GM23248 (cell line): ENCODE results near the gene RRP36. TPM values are rescaled to one million over a fixed set of nuclear protein-coding genes. Genes with fewer than 3 reads are reported as not detected.

Experiments used
- DNase-seq: peaks from one replicate; pipeline ENCODE4 v3.0.0-alpha.2; 2015
- H2AFZ ChIP-seq: fragments of 200-600 bp; sonication (generic); 2 replicates; pipeline ENCODE4 v1.6.1; 2016; ENCODE audit warnings: antibody characterized with exemption
- H3F3A ChIP-seq: fragments of 200-600 bp; sonication (generic); 2 replicates; pipeline ENCODE4 v1.6.1; 2016; ENCODE audit warnings: mild to moderate bottlenecking, antibody characterized with exemption, mixed run types; ENCODE audit not compliant: insufficient read depth
- H3K27ac ChIP-seq: fragments of 200-600 bp; sonication (generic); 2 replicates; pipeline ENCODE4 v1.5.1; 2016; ENCODE audit warnings: mild to moderate bottlenecking
- H3K27me3 ChIP-seq: fragments of 200-600 bp; sonication (generic); replicated peaks from 2 replicates; pipeline ENCODE4 v1.6.1; 2016; ENCODE audit warnings: mild to moderate bottlenecking; ENCODE audit not compliant: insufficient read depth
- H3K36me3 ChIP-seq: fragments of 200-600 bp; sonication (generic); 2 replicates; pipeline ENCODE4 v1.6.1; 2016; ENCODE audit warnings: low read depth, mild to moderate bottlenecking
- H3K4me1 ChIP-seq: fragments of 200-600 bp; sonication (generic); 2 replicates; pipeline ENCODE4 v1.6.1; 2016; ENCODE audit warnings: mild to moderate bottlenecking; ENCODE audit not compliant: insufficient read depth
- H3K4me2 ChIP-seq: fragments of 200-600 bp; sonication (generic); one replicate; pipeline ENCODE4 v1.6.1; 2016; ENCODE audit warnings: mild to moderate bottlenecking; ENCODE audit not compliant: unreplicated experiment
- H3K4me3 ChIP-seq: fragments of 200-600 bp; sonication (generic); 2 replicates; pipeline ENCODE4 v1.5.1; 2016; ENCODE audit warnings: mild to moderate bottlenecking
- H3K79me2 ChIP-seq: fragments of 200-600 bp; sonication (generic); 2 replicates; pipeline ENCODE4 v1.6.1; 2016; ENCODE audit warnings: mild to moderate bottlenecking; ENCODE audit not compliant: insufficient read depth
- H3K9ac ChIP-seq: fragments of 200-600 bp; sonication (generic); 2 replicates; pipeline ENCODE4 v1.6.1; 2016; ENCODE audit warnings: mild to moderate bottlenecking
- H3K9me2 ChIP-seq: fragments of 200-600 bp; sonication (generic); 2 replicates; pipeline ENCODE4 v1.6.1; 2016; ENCODE audit warnings: mixed run types, mild to moderate bottlenecking, moderate library complexity; ENCODE audit not compliant: insufficient read depth
- H3K9me3 ChIP-seq: fragments of 200-600 bp; sonication (generic); one replicate; pipeline ENCODE4 v1.6.1; 2017; ENCODE audit warnings: low read depth
- H4K20me1 ChIP-seq: fragments of 200-600 bp; sonication (generic); 2 replicates; pipeline ENCODE4 v1.6.0; 2016; ENCODE audit not compliant: insufficient read depth
- EZH2 ChIP-seq: fragments of 200-600 bp; sonication (generic); IDR thresholded peaks from 2 replicates; pipeline ENCODE4 v1.6.1; 2018; ENCODE audit warnings: antibody characterized with exemption, mild to moderate bottlenecking; ENCODE audit not compliant: insufficient read depth, poor library complexity, severe bottlenecking
- EZH2phosphoT487 ChIP-seq: fragments of 200-600 bp; sonication (generic); IDR thresholded peaks from 2 replicates; pipeline ENCODE4 v1.6.1; 2018; ENCODE audit warnings: antibody characterized with exemption, moderate library complexity, mild to moderate bottlenecking, low read depth; ENCODE audit not compliant: insufficient read depth
- WGBS, 2 experiments: methylation state at CpG; one replicate each; pipeline ENCODE4 v1.1.6; 2015 to 2017; ENCODE audit warnings: low lambda C conversion rate in 2 of 2, low coverage in 1 of 2; ENCODE audit errors: missing lambda C conversion rate in 2 of 2; 5-methylcytosine and 5-hydroxymethylcytosine counted together
- in situ Hi-C: fragments of 300-500 bp; cut with MboI; formaldehyde crosslinking; loops from 2 replicates; pipeline ENCODE4 v1.15.0; 2020
- polyA plus RNA-seq: library from polyadenylated mRNA; unstranded; fragments of >200 nt; fragmentation: Nextera tagmentation; extraction: Ambion mirVana; gene quantifications from 2 replicates; pipeline ENCODE4 v1.2.1, GENCODE V29; 2016
- total RNA-seq: library from RNA; depleted of rRNA; stranded (reverse); fragments of >200 nt; shearing (Covaris generic); gene quantifications from 2 replicates; pipeline ENCODE4 v1.2.3, GENCODE V29; 2014

RRP36 gene
- total and polyA plus RNA-seq, 2 experiments from 2014 or later: 58.3 to 74.3 TPM

DNA sequence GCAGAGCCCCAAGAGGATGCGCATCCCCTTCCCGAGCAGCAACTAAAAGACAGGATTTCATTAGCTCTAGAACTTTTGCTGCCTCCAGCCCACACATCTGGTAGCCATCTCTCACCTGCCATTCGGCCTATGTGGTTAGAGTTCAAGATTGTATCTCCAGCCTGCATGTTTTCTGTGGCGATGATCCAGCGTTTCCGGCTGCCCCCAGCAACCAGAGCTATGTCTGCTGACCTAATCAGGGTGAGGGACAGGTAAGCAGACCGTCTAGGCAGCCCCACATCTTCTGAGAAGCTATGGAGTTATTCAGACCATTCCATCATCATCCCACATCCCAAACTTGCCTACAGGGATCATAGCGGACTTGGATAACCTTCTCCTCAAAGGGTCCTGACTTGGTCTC is 34.5 kb downstream of the RRP36 start:
- H3K9me2 ChIP-seq: no peaks in the 10 kb centered on the region
- H3K79me2 ChIP-seq: peaks cover 55% of the 10 kb centered on the region
- H3K4me1 ChIP-seq: peaks cover 23% of the 10 kb centered on the region
- H3K9me3 ChIP-seq: no peaks in the 10 kb centered on the region
- peaks cover 3% of the 10 kb centered on the region; the same call in 1 of the 2 replicates for H3K36me3 ChIP-seq
- no peak overlapping the region for H2AFZ ChIP-seq
- no peak for DNase-seq
- H3K9ac ChIP-seq: no peak overlapping the region
- no peak overlapping the region for H3K4me2 ChIP-seq
- H3K27ac ChIP-seq: no peak overlapping the region
- no peak overlapping the region for H3K4me3 ChIP-seq
- no peaks in the 10 kb centered on the region for H4K20me1 ChIP-seq
- in situ Hi-C loops: no loop called here
- WGBS, 2 experiments: 65 to 72% methylated on average over 8 of the region's 8 CpGs
- H3F3A ChIP-seq: no peaks in the 10 kb centered on the region
- TF ChIP-seq EZH2: no peak
- TF ChIP-seq EZH2phosphoT487: no peak
- H3K27me3 ChIP-seq: no peaks in the 10 kb centered on the region

DNA sequence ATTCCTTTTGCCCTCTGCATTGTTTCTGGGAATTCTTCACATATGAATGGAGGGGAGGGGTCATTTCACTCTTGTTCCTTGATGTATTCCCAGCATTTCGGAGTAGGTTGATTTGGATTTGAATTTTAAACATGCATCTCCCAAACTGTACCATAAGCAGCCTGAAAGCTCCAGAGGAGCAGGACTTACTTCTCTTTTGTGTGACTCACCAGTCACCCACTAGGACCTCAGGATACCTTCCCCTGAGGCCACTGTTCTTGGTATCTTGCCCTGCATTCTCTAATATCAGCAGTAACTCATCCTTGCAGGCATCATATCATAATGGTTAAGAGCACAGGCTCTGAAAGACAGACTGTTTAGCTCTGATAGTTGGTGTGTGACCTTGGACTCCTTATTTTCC is 37.1 kb downstream of the RRP36 start:
- peak overlapping the region; percentile 78; the same call in 1 of the 2 replicates for H2AFZ ChIP-seq
- 0 to 8% methylated on average over 1 of the region's 1 CpG for WGBS, 2 experiments
- no peaks in the 10 kb centered on the region for H3F3A ChIP-seq
- H3K4me1 ChIP-seq: peaks cover 5% of the 10 kb centered on the region; the same call in 1 of the 2 replicates
- DNase-seq: peak; percentile 42
- H4K20me1 ChIP-seq: no peaks in the 10 kb centered on the region
- TF ChIP-seq EZH2phosphoT487 (no peak), EZH2 (no peak)
- no peaks in the 10 kb centered on the region for H3K27me3 ChIP-seq
- H3K9me3 ChIP-seq: no peaks in the 10 kb centered on the region
- peaks cover 33% of the 10 kb centered on the region for H3K79me2 ChIP-seq
- in situ Hi-C loops: no loop called here
- H3K9me2 ChIP-seq: no peaks in the 10 kb centered on the region
- H3K36me3 ChIP-seq: peaks cover 3% of the 10 kb centered on the region; the same call in 1 of the 2 replicates
- peak overlapping the region; percentile 85 for H3K4me2 ChIP-seq
- H3K27ac ChIP-seq: no peak overlapping the region
- H3K9ac ChIP-seq: peak overlapping the region; percentile 96
- H3K4me3 ChIP-seq: peak overlapping the region; percentile 82

GRCh38 chr6:43059168-43060033 is 38.0 kb downstream of the RRP36 start, which contains the start of the genes KLC4 and MRPL2:
KLC4 (plus strand) TSS chr6:43059631; CDS start chr6:43061336, 1,705 bp downstream.
MRPL2 (minus strand) TSS chr6:43059434; CDS start chr6:43059381, 53 bp downstream.
- 1 to 2% methylated on average over 39 to 64 of the region's 64 CpGs for WGBS, 2 experiments
- Histone ChIP-seq H3K27me3 (no peaks in the 10 kb centered on the region), H3K4me2 (peak within 1 kb of the TSS; percentile 93), H3K9me2 (no peaks in the 10 kb centered on the region), H3K36me3 (peaks cover 3% of the 10 kb centered on the region; the same call in 1 of the 2 replicates), H3F3A (no peaks in the 10 kb centered on the region), H3K4me3 (peak within 1 kb of the TSS; percentile 82), H3K27ac (peak within 1 kb of the TSS; percentile 72), H3K9ac (peak within 1 kb of the TSS; percentile 96), H3K4me1 (peaks cover 5% of the 10 kb centered on the region; the same call in 1 of the 2 replicates), H4K20me1 (no peaks in the 10 kb centered on the region), H3K9me3 (no peaks in the 10 kb centered on the region), H2AFZ (peak within 1 kb of the TSS; percentile 88), H3K79me2 (peaks cover 33% of the 10 kb centered on the region)
- in situ Hi-C loops: loop anchor here (5.0 kb wide), 1 partner anchor 68 kb away; no protein-coding TSS in a partner anchor
- DNase-seq: peak; percentile 100
- TF ChIP-seq EZH2 (no peak), EZH2phosphoT487 (no peak)

GRCh38 chr6:43060034-43060754 is 38.8 kb downstream of the RRP36 start:
- H3K27ac ChIP-seq: peak overlapping the region; percentile 72
- H3K79me2 ChIP-seq: peaks cover 33% of the 10 kb centered on the region
- no peaks in the 10 kb centered on the region for H3K9me2 ChIP-seq
- no peaks in the 10 kb centered on the region for H3K9me3 ChIP-seq
- peaks cover 5% of the 10 kb centered on the region; the same call in 1 of the 2 replicates for H3K4me1 ChIP-seq
- peak overlapping the region; percentile 93 for H3K4me2 ChIP-seq
- peaks cover 3% of the 10 kb centered on the region; the same call in 1 of the 2 replicates for H3K36me3 ChIP-seq
- peak overlapping the region; percentile 82 for H3K4me3 ChIP-seq
- no peaks in the 10 kb centered on the region for H4K20me1 ChIP-seq
- 4 to 7% methylated on average over 13 to 15 of the region's 15 CpGs for WGBS, 2 experiments
- H3K9ac ChIP-seq: peak overlapping the region; percentile 96
- peak overlapping the region; percentile 88 for H2AFZ ChIP-seq
- DNase-seq: peak; percentile 42
- H3K27me3 ChIP-seq: no peaks in the 10 kb centered on the region
- no peak for TF ChIP-seq EZH2phosphoT487
- no peak for TF ChIP-seq EZH2
- no peaks in the 10 kb centered on the region for H3F3A ChIP-seq
- in situ Hi-C loops: loop anchor here (5.0 kb wide), 1 partner anchor 67 kb away; no protein-coding TSS in a partner anchor
